Measurements from ENCODE around the gene FBXO45. TPM values are rescaled to one million over a fixed set of nuclear protein-coding genes. Genes with fewer than 3 reads are reported as not detected.
"Not testable (repeated sequence)": the region's sequence is repeated elsewhere in the genome, so short reads cannot be mapped to it uniquely, and the experiment has no call there.

The FBXO45 gene
- polyA plus RNA-seq (2011; rRNA removed) (2.2 and 5.1 TPM in 2 replicates), polyA minus RNA-seq (2011; rRNA and poly(A)+ RNA removed) (1.5 and 1.9 TPM in 2 replicates)

- ChIA-PET POLR2A (no interaction called here), CTCF (interaction anchor here (1.0 to 1.3 kb wide), 2 partner anchors 40 kb away, joined by 3 read pairs; no protein-coding TSS in a partner anchor)
- Histone ChIP-seq H3K36me3 (ENCODE audit: control insufficient read depth, insufficient read depth, low read length) (no peaks in the 10 kb centered on the region; the same call in 1 of the 2 replicates), H3K27me3 (ENCODE audit: control insufficient read depth, insufficient read depth, low read length) (no peaks in the 10 kb centered on the region), H3K4me3 (ENCODE audit: low read depth, low read length) (peak within 1 kb of the TSS; percentile 85)
- TF ChIP-seq CTCF (IDR thresholded peaks at IDR 0.05; ENCODE audit: insufficient read depth, low read depth, low read length), result no peak
- DNase-seq (ENCODE audit: low read depth), result peak; percentile 71
Observed at GRCh38 chr3:196568246-196569002, at the start of gene FBXO45, which contains the start of gene WDR53. TSS of gene FBXO45 (plus strand) at chr3:196568660. CDS start at chr3:196568985, 325 bp downstream. TSS of gene WDR53 (minus strand) at chr3:196568554. CDS start at chr3:196561475, 7,079 bp downstream.

- peak; percentile 44 for TF ChIP-seq CTCF (IDR thresholded peaks at IDR 0.05; ENCODE audit: insufficient read depth, low read depth, low read length)
- no peak overlapping the region for H3K4me3 ChIP-seq (ENCODE audit: low read depth, low read length)
- ChIA-PET POLR2A (interaction anchor here (0.5 kb wide), 1 partner anchor 319 kb away, joined by 14 read pairs; no protein-coding TSS in a partner anchor), CTCF (interaction anchor here (0.6 to 3.6 kb wide), 11 partner anchors 10 to 668 kb away, joined by 3 to 19 read pairs (median 4); no protein-coding TSS in a partner anchor)
- no peak for DNase-seq (ENCODE audit: low read depth)
- H3K27me3 ChIP-seq (ENCODE audit: control insufficient read depth, insufficient read depth, low read length), result no peaks in the 10 kb centered on the region; the same call in 1 of the 2 replicates
- no peaks in the 10 kb centered on the region for H3K36me3 ChIP-seq (ENCODE audit: control insufficient read depth, insufficient read depth, low read length)
Observed at GRCh38 chr3:196518966-196519717, 49.3 kb upstream of the FBXO45 start.

GRCh38 chr3:196519718-196520082, 48.8 kb upstream of the FBXO45 start:
- H3K4me3 ChIP-seq (ENCODE audit: low read depth, low read length), result no peak overlapping the region
- no peak for TF ChIP-seq CTCF (IDR thresholded peaks at IDR 0.05; ENCODE audit: insufficient read depth, low read depth, low read length)
- POLR2A ChIA-PET, result interaction anchor here (0.5 kb wide), 1 partner anchor 319 kb away, joined by 14 read pairs; no protein-coding TSS in a partner anchor
- DNase-seq (ENCODE audit: low read depth), result no peak
- H3K27me3 ChIP-seq (ENCODE audit: control insufficient read depth, insufficient read depth, low read length), result no peaks in the 10 kb centered on the region; the same call in 1 of the 2 replicates
- H3K36me3 ChIP-seq (ENCODE audit: control insufficient read depth, insufficient read depth, low read length), result no peaks in the 10 kb centered on the region
- CTCF ChIA-PET, result interaction anchor here (1.0 to 5.9 kb wide), 7 partner anchors 9 to 669 kb away, joined by 3 to 42 read pairs (median 5); no protein-coding TSS in a partner anchor

- POLR2A ChIA-PET; H3K4me3 ChIP-seq (ENCODE audit: low read depth, low read length); H3K36me3 ChIP-seq (ENCODE audit: control insufficient read depth, insufficient read depth, low read length); H3K27me3 ChIP-seq (ENCODE audit: control insufficient read depth, insufficient read depth, low read length); DNase-seq (ENCODE audit: low read depth): not testable (repeated sequence)
- CTCF ChIA-PET, result interaction anchor here (0.6 to 5.9 kb wide), 5 partner anchors 15 to 449 kb away, joined by 3 to 42 read pairs (median 7); no protein-coding TSS in a partner anchor
Observed at GRCh38 chr3:196521291-196521690, 47.2 kb upstream of the FBXO45 start.

- no peak for TF ChIP-seq CTCF (IDR thresholded peaks at IDR 0.05; ENCODE audit: insufficient read depth, low read depth, low read length)
- Histone ChIP-seq H3K36me3 (ENCODE audit: control insufficient read depth, insufficient read depth, low read length) (no peaks in the 10 kb centered on the region), H3K4me3 (ENCODE audit: low read depth, low read length) (no peak overlapping the region), H3K27me3 (ENCODE audit: control insufficient read depth, insufficient read depth, low read length) (no peaks in the 10 kb centered on the region; the same call in 1 of the 2 replicates)
- ChIA-PET CTCF (interaction anchor here (0.6 to 5.9 kb wide), 6 partner anchors 13 to 270 kb away, joined by 3 to 42 read pairs (median 4); partner anchors contain the start of gene DYNLT2B), POLR2A (no interaction called here)
- no peak for DNase-seq (ENCODE audit: low read depth)
Observed at GRCh38 chr3:196523841-196524240, 44.6 kb upstream of the FBXO45 start.
